Regular cardiac myocyte (primary cell): ENCODE measurements around the gene MEIG1. TPM values are rescaled to one million over a fixed set of nuclear protein-coding genes. Genes with fewer than 3 reads are reported as not detected.

ENCODE experiments used
- total RNA-seq: library from RNA; depleted of rRNA; stranded (reverse); fragments of >200 nt; gene quantifications from 2 replicates; pipeline ENCODE4 v1.2.3, GENCODE V29; 2014

The MEIG1 gene, protein sequence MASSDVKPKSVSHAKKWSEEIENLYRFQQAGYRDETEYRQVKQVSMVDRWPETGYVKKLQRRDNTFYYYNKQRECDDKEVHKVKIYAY
- total RNA-seq, result not detected in 2 replicates

DNA sequence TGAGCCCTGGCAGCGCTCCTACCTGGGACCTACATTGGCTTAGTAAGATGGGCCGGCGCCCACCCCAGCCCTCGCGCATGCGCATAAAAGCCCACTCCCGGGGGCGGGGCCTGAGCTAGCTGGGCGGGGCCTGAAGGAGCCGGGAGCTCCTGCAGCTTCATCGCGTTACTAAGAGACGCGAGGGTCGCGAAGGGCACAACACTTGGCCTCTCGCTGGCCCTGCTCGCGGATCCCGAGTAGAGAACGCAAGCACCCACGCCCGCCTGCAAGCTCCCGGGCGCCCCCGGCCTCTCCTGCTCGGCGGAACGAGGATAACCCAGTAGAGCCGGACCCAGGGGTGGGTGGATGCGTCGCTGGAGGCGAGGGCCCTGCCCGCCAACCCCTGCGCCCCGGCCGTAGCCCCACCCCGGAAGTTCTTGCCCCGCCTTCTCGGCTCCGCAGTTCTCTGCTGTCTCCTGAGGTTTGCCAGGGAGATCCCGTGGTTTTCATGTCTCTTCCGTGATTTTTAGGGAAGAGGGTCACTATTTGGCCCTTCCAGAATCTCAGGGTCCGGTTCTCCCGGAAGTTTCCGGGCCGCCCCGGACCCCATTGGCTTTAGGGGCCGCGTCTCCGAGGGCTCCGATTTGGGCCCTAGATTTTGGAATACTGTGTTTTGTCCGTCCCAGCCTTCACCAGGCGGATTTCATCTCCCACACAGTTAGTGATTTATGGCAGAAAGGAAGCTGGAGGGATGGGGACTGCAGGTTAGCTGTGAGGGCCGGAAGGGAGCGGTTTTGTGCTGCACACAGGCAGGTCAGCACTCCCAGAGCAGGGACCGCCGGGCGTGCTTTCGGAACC, at the start of gene MEIG1:
TSS of gene MEIG1 (plus strand) at position 168 of the 837 bp plus-strand sequence. CDS start 7,081 bp downstream, outside the sequence.

DNA sequence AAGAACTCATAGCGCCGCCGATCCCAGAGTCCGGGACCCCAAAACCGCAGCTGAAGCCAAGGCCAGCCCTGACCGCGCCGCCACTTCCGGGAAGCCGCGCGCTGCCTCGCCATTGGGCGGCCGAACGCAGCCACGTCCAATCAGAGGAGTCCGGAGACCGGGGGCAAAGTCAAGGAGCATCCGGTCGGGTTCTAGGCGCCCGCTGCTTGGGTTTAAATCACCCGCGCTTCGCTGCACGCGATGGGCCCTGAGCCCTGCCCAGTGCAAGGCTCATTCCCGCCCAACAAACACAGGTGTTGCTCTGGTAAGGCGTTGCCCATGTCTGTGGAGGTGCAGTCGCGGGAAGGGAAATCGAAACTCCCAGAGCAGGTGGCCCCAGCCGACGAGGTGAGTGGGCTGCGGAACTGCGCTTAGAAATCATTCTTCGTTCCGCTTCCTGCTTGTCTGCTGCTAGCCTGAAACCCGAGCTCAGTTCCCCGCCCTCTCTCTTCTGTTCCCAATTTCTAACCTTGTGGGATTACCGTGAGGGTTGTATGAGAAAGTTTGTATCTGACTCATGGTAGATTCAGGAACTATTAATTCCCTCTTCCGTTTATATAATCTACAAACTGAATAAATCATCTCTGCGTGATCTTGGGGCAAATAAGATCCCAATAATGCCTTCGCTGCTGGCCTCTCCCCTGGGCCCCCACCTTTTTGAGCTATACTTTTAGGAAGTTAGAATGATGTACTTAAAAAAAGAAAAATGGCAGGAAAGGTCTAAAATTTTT, 5.0 kb upstream of the MEIG1 start, which contains the start of gene DCLRE1C:
TSS of gene DCLRE1C (minus strand) at position 96 of the 770 bp plus-strand sequence. CDS start at position 10, 86 bp downstream.

Other genes with a start within 250 kb of the MEIG1 start
- gene FAM107B, start 184.5 kb upstream of the MEIG1 start, total RNA-seq, result 21.5 and 23.7 TPM in 2 replicates
- gene CDNF, start 121.4 kb upstream of the MEIG1 start, total RNA-seq, result 1.1 and 1.2 TPM in 2 replicates
- 9.9 and 17.3 TPM in 2 replicates for gene HSPA14, start 121.1 kb upstream of the MEIG1 start, total RNA-seq
- gene MSANTD7, start 121.1 kb upstream of the MEIG1 start, total RNA-seq, result 18.9 and 27.4 TPM in 2 replicates
- 11.6 and 30.5 TPM in 2 replicates for gene SUV39H2, start 80.5 kb upstream of the MEIG1 start, total RNA-seq
- gene DCLRE1C, start 5.3 kb upstream of the MEIG1 start, total RNA-seq, result 9.0 and 9.2 TPM in 2 replicates
- 0.38 and 2.5 TPM in 2 replicates for gene OLAH, start 84.6 kb downstream of the MEIG1 start, total RNA-seq
- gene ACBD7, start 129.4 kb downstream of the MEIG1 start, total RNA-seq, result 0.85 and 1.2 TPM in 2 replicates
- gene RPP38, start 138.0 kb downstream of the MEIG1 start, total RNA-seq, result 12.7 and 14.0 TPM in 2 replicates
- 44.3 and 59.6 TPM in 2 replicates for gene NMT2, start 209.3 kb downstream of the MEIG1 start, total RNA-seq